Thyroid gland (tissue), 4 donors: ENCODE results near the gene GNPTG. TPM values are rescaled to one million over a fixed set of nuclear protein-coding genes. Genes with fewer than 3 reads are reported as not detected.

Experiments
- DNase-seq, 2 donors: peaks; one replicate each; pipeline ENCODE4 v3.0.0-alpha.2; 2019
- H3K27ac ChIP-seq, 3 donors: fragments of 200-600 bp; sonication (generic); 1 replicate in 2 of 3; 2 replicates in 1 of 3; pipeline ENCODE4 v1.5.1; 2016 to 2019; ENCODE audit warnings: mild to moderate bottlenecking in 1 of 3, moderate library complexity in 1 of 3
- H3K27me3 ChIP-seq: fragments of 200-600 bp; sonication (generic); one replicate; pipeline ENCODE4 v1.5.1; 2019
- H3K36me3 ChIP-seq, 2 donors: fragments of 200-600 bp; sonication (generic); one replicate each; pipeline ENCODE4 v1.5.1; 2016 to 2019
- H3K4me1 ChIP-seq, 2 donors: fragments of 200-600 bp; sonication (generic); one replicate each; pipeline ENCODE4 v1.5.1; 2017 to 2019
- H3K4me3 ChIP-seq, 3 donors: fragments of 200-600 bp; sonication (generic); replicated peaks in 1 of 3; 1 replicate in 2 of 3; 2 replicates in 1 of 3; pipeline ENCODE4 v1.5.1; 2016; ENCODE audit warnings: mild to moderate bottlenecking in 1 of 3
- H3K9me3 ChIP-seq: fragments of 200-600 bp; sonication (generic); one replicate; pipeline ENCODE4 v1.5.1; 2017
- POLR2A ChIP-seq, 2 donors: fragments of 450-650 bp; IDR thresholded peaks; one replicate each; pipeline ENCODE4 v1.6.1; 2017; ENCODE audit warnings: antibody characterized with exemption in 2 of 2, mild to moderate bottlenecking in 2 of 2, moderate library complexity in 1 of 2
- WGBS, 2 donors: methylation state at CpG; one replicate each; pipeline ENCODE4 v1.1.5; 2017; 5-methylcytosine and 5-hydroxymethylcytosine counted together
- intact Hi-C: fragments of 100-400 bp; cut with DNase I; formaldehyde crosslinking; loops from one replicate; pipeline ENCODE4 v1.15.1; 2023
- total RNA-seq, 4 donors: library from RNA; depleted of rRNA; stranded (reverse); fragments of >200 nt; gene quantifications; one replicate each; pipeline ENCODE4 v1.2.3, GENCODE V29; 2016
- TF ChIP-seq, protein P1 (sequence below), 6 experiments: fragments of 200-600 bp in 3 of 6; fragments of 450-650 bp in 3 of 6; sonication (generic) in 3 of 6; IDR thresholded peaks; one replicate each; pipeline ENCODE4 v1.5.1; 2016 to 2019; ENCODE audit warnings: antibody characterized with exemption in 6 of 6, mild to moderate bottlenecking in 2 of 6, inconsistent platforms in 1 of 6, moderate library complexity in 1 of 6

Gene GNPTG
- 100 to 1,000 TPM in 1 of 4 donors, 10 to 100 TPM in 3; 53.6 to 121 (median 70.0) TPM for total RNA-seq

DNA sequence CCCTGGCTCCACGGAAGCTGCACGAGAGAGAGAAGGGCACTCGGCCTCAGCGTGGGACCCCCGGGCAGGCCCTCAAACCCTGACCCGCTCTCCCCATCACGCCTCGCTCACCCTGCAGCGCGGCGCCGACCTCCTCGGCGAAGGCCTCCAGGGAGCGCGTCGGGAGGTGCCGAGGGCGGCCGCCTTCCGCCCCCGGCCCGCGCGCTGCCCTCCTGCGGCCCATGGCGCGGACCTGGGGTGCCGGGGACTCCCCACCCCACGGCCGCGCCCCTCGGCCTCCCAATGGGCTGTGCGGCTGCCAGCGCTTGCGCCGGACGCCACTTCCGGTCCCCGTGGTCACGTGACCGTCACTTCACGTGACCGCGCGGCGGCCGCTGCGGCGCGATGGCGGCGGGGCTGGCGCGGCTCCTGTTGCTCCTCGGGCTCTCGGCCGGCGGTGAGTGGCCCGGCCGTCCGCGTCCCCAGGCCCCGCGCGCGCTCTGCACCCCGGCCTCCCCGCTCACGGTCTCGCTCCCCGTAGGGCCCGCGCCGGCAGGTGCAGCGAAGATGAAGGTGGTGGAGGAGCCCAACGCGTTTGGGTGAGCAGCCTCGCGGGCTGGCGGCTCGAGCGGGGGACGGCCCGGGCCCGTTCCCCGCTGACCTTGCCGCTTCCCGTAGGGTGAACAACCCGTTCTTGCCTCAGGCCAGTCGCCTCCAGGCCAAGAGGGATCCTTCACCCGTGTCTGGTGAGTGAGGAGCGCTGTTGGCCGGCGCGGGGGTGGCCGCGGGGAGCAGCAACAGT lies at the start of gene GNPTG, which contains the start of gene TSR3:
GNPTG (plus strand) TSS at position 350 of the 781 bp plus-strand sequence; CDS start at position 385, 35 bp downstream.
TSR3 (minus strand) TSS at position 297 of the 781 bp plus-strand sequence; CDS start at position 223, 74 bp downstream.
- 0 to 1% methylated on average over 18 to 21 of the region's 98 CpGs for WGBS, 2 donors
- intact Hi-C loops, result loop anchor here (5.0 kb wide), 2 partner anchors 39 to 56 kb away; no protein-coding TSS in a partner anchor
- Histone ChIP-seq H3K9me3 (no peaks in the 10 kb centered on the region), H3K4me3 (peak within 1 kb of the TSS; percentile 43 to 97 (median 95)), H3K36me3 (peaks cover 12 to 16% of the 10 kb centered on the region in 2 donors), H3K27me3 (no peaks in the 10 kb centered on the region), H3K27ac (peak within 1 kb of the TSS in 2 of 3 donors; percentile 6 to 49), H3K4me1 (peaks cover 18 to 23% of the 10 kb centered on the region in 2 donors)
- peak; percentile 76 to 81 for DNase-seq
- TF ChIP-seq POLR2A (IDR thresholded peaks at IDR 0.05), result peak; percentile 3 to 69
- TF ChIP-seq, protein P1, sequence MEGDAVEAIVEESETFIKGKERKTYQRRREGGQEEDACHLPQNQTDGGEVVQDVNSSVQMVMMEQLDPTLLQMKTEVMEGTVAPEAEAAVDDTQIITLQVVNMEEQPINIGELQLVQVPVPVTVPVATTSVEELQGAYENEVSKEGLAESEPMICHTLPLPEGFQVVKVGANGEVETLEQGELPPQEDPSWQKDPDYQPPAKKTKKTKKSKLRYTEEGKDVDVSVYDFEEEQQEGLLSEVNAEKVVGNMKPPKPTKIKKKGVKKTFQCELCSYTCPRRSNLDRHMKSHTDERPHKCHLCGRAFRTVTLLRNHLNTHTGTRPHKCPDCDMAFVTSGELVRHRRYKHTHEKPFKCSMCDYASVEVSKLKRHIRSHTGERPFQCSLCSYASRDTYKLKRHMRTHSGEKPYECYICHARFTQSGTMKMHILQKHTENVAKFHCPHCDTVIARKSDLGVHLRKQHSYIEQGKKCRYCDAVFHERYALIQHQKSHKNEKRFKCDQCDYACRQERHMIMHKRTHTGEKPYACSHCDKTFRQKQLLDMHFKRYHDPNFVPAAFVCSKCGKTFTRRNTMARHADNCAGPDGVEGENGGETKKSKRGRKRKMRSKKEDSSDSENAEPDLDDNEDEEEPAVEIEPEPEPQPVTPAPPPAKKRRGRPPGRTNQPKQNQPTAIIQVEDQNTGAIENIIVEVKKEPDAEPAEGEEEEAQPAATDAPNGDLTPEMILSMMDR (IDR thresholded peaks at IDR 0.05), result peak in 1 of 6 experiments; percentile 31

DNA sequence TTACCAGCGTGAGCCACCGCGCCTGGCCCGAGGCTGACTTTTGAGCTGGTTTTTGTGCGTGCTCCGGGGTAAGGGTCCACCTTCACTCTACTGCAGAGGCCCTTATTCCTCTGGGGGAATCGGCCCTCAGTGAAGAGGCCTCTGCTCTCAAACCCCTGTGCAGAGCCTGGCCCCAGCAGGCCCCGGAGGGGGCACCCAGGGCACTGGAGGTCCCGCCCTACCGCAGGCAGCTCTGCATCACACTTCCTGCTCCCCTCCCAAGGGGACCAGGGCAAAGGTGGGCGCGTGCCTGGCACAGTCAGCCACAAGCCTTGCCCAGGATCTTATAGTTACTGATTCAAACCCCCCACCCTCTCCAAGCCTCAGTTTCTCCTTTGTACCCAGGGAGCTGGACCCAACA lies 45.9 kb upstream of the GNPTG start:
- Histone ChIP-seq H3K9me3 (no peaks in the 10 kb centered on the region), H3K27ac (no peak overlapping the region), H3K4me1 (peaks cover 7 to 9% of the 10 kb centered on the region in 2 donors), H3K27me3 (no peaks in the 10 kb centered on the region), H3K36me3 (no peaks in the 10 kb centered on the region), H3K4me3 (no peak overlapping the region)
- TF ChIP-seq, protein P1 (IDR thresholded peaks at IDR 0.05), result no peak
- no peak for TF ChIP-seq POLR2A (IDR thresholded peaks at IDR 0.05)
- intact Hi-C loops, result no loop called here
- WGBS, 2 donors, result 74 to 84% methylated on average over 11 to 12 of the region's 12 CpGs
- no peak for DNase-seq

DNA sequence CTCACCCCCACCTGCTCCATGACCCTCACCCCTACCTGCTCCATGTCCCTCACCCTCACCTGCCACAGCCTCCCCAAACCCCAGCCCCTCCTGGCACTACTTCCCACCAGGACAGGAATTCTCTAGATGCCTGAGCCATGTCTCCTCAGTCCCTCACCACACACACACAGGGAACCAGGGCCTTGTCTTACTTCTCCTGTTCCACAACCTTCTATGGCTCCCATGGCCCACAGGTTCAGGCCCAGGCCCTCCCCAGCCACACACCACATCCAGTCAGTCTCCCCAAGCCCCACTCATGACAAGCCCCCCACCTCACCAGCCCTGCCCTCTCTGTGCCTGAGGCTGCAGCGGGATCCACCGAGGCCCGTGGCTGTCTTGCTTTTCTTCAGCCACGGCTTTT lies 45.4 kb upstream of the GNPTG start:
- Histone ChIP-seq H3K9me3 (no peaks in the 10 kb centered on the region), H3K27ac (no peak overlapping the region), H3K36me3 (no peaks in the 10 kb centered on the region), H3K4me3 (no peak overlapping the region), H3K27me3 (no peaks in the 10 kb centered on the region), H3K4me1 (peaks cover 9% of the 10 kb centered on the region in 2 donors)
- WGBS, 2 donors, result 68 to 69% methylated on average over 4 of the region's 4 CpGs
- no peak for TF ChIP-seq POLR2A (IDR thresholded peaks at IDR 0.05)
- TF ChIP-seq, protein P1 (IDR thresholded peaks at IDR 0.05), result no peak
- DNase-seq, result no peak
- intact Hi-C loops, result no loop called here

DNA sequence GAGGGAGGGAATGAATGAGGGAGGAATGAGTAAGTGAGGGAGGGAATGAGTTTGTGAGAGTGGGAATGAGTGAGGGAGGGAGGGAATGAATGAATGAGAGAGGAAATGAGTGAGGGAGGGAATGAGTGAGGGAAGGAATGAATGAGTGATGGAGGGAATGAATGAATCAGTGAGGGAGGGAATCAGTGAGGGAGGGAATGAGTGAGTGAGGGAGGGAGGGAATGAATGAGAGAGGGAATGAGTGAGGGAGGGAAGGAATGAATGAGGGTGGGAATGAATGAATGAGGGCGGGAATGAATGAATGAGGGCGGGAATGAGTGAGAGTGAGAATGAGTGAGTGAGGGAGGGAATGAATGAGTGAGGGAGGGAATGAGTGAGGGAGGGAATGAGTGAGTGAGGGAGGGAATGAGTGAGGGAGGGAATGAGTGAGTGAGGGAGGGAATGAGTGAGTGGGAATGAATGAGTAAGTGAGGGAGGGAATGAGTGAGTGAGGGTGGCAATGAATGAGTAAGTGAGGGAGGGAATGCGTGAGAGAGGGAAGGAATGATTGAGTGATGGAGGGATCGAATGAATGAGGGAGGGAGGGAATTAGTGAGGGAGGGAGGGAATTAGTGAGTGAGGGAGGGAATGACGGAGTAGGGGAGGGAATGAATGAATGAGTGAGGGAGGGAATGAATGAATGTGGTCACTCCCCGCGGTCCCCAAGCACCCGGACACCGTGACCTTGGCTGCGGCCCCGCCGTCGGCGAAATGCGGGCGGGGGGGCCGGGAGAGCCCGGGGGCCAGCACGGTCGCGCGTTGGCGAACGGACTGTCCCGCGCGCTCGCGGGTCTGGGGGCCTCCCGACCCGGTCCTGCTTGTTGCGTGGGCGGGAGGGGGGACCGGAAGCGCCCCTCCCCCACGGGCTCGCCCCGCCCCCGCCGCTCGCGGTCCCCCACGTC lies 43.4 kb upstream of the GNPTG start:
- 11 to 15% methylated on average over 9 to 19 of the region's 43 CpGs for WGBS, 2 donors
- Histone ChIP-seq H3K9me3 (no peaks in the 10 kb centered on the region), H3K36me3 (no peaks in the 10 kb centered on the region), H3K27ac (peak overlapping the region; percentile 98 to 100 (median 99)), H3K27me3 (no peaks in the 10 kb centered on the region), H3K4me3 (peak overlapping the region in 1 of 3 donors; percentile 54), H3K4me1 (peaks cover 18 to 21% of the 10 kb centered on the region in 2 donors)
- no peak for DNase-seq
- intact Hi-C loops, result no loop called here
- no peak for TF ChIP-seq POLR2A (IDR thresholded peaks at IDR 0.05)
- TF ChIP-seq, protein P1 (IDR thresholded peaks at IDR 0.05), result no peak
